GM21717 (cell line): ENCODE measurements around the gene HRC.
"Not testable (repeated sequence)": the region's sequence is repeated elsewhere in the genome, so short reads cannot be mapped to it uniquely, and the experiment has no call there.

Experiments used
- ATAC-seq: cut with Tn5 transposase; IDR thresholded peaks from one replicate; pipeline ENCODE4 v1.9.1; 2021; ENCODE audit warnings: mild to moderate bottlenecking, moderate library complexity; ENCODE audit not compliant: unreplicated experiment

HRC gene

DNA sequence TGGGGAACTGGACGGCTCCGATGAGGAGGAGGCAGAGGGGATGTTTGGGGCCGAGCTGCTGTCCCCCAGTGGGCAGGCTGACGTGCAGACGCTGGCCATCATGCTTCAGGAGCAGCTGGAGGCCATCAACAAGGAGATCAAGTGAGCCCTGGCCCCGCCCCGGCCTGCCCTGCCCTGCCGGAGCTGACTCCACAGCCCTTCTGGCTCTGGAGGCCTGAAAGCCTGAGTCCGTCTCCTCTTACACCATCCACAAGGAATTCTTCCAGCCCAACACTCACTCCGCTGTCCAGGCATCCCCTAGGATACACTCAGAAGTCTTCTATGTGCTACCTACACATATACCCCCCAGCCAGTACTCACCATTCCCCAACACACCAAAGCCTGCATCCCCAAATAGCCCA lies 18.4 kb downstream of the HRC start:
- ATAC-seq, result no peak

DNA sequence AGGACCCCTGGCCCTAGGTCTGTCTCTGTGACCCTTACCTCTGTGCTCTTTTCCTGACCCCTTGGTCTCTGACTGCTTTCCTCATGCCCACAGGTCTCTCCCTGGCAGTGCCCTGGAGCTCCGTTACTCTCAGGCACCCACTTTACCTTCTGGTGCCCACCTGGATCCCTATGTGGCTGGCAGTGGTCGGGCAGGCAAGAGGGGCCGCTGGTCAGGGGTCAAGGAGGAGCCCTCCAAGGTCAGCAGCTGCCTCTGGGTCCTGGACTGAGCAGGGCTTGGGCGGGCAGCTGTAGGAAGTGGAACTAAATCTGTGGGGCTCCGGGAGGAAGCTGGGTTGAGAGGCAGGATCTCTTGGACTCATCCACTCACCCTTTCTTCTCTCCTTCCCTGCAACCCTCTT lies 19.5 kb downstream of the HRC start:
- ATAC-seq, result no peak

DNA sequence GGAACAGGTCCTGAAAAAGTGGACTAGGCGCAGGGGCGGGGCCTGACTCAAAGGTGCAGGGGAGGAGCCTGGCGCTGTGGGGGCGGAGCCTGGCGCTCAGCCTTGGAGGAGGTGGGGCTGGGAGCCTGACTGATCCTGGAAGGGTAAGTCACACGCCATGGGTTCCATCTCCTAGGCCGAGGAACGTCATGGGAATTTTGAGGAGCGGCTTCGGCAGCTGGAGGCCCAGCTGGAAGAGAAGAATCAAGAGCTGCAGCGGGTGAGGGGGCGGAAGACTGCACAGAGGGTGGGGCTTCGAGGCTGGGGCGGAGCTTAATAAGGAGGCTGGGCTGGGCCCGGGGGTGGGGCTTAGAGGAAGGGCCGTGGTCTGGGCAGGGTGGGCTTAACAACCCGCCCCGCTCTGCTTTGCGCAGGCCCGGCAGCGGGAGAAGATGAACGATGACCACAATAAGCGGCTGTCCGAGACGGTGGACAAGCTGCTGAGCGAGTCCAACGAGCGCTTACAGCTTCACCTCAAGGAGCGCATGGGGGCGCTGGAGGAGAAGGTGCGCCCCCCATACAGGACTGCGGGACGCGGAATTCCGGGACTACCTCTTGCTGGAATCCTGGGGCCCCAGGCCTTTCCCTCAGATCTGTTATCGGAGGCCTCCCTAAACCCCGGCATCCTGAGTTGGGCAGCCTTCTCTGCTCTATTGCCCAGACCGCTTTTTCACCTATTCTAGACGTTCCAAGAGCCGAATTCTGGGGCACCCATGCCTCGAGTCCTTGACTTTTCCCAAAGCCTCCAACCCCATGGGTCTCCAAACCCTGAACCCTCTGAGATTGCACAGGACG lies 21.4 kb downstream of the HRC start:
- ATAC-seq, result no peak

DNA sequence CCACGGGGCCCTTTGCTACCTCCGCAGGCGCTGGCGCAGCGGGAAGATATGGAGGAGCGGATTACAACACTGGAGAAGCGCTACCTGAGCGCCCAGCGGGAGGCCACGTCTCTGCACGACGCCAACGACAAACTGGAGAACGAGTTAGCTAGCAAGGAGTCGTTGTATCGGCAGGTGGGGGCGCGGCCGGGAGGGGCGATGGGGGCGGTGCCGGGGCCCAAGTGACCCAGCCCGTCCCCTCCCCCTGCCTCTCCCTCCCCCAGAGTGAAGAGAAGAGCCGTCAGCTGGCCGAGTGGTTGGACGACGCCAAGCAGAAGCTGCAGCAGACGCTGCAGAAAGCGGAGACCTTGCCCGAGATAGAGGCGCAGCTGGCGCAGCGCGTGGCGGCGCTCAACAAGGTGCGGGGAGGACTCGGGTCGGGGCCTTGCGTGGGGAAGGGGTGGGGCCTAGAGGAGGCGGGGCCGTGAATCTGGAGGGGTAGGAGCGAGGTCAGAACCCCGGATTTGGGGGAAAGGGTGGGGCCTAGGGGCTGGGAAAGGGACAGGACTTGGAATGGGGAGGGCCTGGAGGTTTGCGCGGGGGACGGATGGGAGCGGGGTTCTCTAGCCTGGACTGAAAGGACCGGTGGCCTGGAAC lies 22.1 kb downstream of the HRC start:
- no peak for ATAC-seq

DNA sequence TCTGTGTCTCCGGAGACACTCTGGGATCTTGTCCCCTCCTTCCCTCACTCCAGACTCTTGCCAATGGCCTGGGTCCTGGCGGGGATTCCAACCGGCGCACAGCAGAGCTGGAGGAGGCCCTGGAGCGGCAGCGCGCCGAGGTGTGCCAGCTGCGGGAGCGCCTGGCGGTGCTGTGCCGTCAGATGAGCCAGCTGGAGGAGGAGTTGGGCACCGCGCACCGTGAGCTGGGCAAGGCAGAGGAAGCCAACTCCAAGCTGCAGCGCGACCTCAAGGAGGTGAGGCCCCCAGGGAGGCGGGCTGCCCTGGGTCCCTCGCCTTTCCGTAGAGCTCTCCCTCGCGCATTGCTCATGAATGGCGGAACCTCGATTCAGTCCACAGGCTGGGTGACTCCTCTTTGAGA lies 24.9 kb downstream of the HRC start:
- no peak for ATAC-seq

DNA sequence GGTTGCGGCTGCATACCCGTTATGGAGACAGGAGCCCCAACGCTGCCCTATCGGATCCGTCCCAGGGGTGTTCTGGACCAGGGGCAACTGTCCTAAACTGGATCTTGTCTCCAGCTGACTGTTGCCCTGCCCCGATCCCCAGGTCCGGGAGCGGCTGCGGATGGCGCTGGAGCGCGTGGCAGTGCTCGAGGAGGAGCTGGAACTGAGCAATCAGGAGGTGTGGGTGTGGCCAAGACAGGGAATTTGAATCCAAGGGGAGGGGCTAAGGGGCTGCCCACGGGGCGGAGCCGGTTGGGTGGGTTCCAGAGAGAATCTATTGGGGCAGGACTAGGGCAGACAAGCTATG lies 26.0 kb downstream of the HRC start:
- no peak for ATAC-seq

DNA sequence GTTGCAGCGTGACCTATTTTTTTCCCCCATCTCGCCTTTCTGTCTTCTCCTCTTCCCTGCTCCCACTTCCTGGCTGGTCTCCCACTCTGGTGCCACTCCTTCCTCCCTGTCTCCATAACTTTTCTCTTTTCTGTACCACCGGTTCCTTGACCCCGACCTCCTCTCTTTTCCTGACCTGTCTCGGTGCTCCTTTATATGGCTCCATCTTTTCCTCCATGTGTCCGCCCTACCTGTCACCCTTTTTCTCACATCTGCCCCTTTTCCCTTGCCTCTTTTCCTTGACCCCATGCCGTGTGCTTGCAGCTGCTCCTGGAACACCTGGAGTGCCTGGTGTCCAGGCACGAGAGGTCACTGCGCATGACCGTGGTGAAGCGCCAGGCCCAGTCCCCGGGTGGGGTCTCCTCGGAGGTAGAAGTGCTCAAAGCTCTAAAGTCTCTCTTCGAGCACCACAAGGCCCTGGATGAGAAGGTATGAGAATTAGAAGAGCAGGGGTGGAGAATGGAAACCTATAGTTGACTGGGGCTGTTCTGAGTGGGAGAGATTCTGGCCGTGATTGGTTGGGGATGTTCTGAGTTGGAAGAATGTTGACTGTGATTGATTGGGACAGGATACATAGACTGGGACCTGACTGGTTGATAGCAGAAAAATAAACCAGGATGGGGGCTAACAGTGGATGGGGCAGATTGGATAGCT lies 26.5 kb downstream of the HRC start:
- ATAC-seq, result no peak

DNA sequence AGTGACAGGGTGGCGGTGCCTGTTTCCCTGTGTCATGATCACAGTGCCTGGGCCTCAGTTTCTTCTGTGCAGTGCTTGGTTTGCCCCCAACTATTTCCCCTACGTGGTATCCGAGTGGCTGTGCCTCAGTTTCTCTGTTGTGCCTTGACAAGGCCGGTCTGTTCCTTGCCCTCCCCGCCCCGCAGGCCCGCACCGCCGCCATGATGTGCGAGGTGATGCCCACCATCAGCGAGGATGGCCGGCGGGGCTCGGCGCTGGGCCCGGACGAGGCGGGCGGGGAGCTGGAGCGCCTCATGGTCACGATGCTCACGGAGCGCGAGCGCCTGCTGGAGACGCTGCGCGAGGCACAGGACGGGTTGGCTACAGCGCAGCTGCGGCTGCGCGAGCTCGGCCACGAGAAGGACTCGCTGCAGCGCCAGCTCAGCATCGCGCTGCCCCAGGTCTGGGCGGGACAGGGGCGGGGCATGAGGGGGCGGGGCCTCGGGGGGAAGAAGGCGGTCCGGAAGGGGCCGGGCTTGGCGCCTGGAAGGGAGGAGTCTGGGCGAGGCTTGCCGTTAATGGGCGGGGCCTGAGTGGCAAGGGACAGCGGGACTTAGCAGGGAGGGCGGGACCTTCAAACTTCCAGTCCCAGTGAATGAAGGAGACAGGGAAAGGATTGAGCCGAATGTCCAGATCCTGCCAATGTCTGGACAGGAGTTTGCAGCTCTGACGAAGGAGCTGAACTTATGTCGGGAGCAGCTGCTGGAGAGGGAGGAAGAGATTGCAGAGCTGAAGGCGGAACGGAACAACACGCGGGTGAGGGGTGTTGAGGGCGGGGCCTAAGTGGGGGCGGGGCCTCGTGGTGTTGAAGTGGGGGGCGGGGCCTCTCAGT lies 27.3 kb downstream of the HRC start:
- ATAC-seq, result peak; percentile 85

DNA sequence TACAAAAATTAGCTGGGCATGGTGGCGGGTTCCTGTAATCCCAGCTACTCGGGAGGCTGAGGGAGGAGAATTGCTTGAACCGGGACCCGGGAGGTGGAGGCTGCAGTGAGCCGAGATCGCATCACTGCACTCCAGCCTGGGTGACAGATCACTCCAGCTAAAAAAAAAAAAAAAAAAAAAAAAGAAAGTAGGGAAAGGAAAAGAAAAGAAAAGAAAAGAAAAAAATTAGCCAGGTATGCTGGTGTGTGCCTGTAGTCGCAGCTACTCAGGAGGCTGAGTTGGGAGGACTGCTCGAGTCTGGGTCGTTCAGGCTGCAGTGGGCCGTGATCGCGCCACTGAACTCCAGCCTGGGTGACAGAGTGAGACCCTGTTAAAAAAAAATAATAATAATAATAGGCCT lies 28.0 kb downstream of the HRC start:
- ATAC-seq, result not testable (repeated sequence)

DNA sequence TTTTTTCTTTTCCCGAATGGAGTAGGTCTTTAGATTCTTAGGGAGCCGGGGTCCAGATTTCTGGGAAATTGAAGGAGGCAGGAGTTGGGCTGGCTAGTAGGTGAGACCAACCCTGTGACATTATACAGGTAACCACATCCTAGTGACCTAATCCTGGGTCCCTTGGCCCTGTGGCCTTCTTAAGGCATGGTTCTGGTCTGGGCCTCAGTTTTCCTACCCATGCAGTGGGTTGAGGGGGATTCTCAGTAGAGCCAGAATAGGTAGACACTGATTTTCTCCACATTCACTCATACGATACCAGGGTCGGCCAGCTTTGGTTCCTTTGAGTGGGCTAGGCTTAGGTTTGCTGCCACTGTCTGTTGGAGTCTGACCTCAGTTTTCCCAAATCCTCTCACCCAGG lies 28.6 kb downstream of the HRC start:
- ATAC-seq, result no peak

DNA sequence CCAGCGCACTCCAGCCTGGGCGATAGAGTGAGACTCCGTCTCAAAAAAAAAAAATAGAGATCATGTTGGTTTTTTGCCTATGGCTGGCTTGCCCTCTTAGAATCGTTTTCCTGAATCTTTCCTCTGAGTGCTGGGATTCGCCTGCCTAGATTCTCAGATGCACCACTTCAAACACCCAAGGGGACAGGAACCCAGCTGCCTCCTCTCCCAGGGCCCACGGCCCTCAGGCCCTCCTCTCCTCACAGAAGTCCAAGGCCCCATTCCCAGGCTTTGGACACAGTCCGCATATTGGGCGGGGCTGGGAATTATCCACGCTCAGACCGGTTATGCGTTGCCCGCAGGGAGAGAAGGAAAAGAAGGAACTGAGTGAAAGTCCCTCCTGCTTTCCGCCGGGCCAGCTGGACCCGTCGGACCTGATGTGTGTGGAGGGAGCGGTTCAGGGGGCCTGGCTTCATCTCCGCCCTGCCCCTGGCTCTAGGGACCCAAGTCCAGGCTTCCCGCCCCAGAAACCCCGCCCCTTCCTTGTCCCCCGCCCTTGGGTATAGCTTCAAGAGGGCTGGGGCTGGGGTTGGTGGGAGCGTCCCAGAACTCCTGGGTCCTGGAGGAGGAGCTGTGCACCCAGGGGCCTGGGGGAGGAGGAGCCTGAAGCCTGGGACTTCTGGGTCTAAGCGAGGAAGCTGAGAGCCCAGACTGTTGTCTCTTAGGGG lies 30.0 kb downstream of the HRC start:
- ATAC-seq, result no peak

DNA sequence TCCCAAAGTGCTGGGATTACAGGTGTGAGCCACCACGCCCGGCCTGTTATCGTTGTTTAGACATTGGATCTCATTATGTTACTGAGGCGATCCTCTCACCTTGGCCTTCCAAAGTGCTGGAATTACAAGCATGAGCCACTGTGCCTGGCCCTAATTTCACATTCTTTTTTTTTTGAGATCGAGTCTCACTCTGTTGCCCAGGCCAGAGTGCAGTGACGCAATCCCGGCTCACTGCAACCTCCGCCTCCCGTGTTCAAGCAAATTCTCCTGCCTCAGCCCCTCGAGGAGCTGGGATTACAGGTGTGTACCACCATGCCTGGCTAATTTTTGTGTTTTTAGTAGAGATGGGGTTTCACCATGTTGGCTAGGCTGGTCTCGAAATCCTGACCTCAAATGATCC lies 31.9 kb downstream of the HRC start:
- ATAC-seq, result not testable (repeated sequence)

DNA sequence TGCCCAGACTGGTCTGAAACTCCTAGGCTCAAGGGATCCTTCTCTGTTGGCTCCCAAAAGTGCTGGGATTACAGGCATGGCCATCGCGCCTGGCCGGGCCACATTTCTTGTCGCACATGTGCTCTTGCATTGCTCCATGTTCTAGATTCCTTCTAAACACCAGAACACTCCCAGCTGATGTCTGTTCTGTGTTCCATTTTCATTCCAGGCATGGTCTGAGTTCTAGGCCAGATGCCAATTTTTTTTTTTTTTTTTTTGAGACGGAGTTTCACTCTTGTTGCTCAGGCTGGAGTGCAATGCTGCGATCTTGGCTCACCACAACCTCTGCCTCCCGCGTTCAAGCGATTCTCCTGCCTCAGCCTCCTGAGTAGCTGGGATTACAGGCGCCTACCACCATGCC lies 33.4 kb downstream of the HRC start:
- ATAC-seq, result not testable (repeated sequence)

DNA sequence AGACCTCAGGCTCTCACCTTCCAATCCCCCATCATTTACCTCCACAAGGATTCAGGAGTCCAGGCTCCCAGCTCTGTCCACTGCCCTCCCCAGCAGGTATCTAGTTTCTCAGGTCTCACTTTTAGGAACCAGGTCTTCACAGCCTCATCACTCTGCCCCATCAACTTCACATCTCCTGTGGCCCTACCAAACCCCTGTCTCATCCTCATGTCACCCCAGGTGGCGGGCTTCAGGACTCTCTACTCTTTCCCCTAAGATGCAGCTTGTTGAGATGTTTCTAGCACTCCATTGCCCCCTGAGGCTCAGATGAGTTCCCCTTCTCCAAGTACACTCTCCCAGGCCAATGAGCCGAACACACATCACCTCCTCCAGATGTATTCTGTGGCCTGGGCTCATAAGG lies 34.3 kb downstream of the HRC start:
- no peak for ATAC-seq

DNA sequence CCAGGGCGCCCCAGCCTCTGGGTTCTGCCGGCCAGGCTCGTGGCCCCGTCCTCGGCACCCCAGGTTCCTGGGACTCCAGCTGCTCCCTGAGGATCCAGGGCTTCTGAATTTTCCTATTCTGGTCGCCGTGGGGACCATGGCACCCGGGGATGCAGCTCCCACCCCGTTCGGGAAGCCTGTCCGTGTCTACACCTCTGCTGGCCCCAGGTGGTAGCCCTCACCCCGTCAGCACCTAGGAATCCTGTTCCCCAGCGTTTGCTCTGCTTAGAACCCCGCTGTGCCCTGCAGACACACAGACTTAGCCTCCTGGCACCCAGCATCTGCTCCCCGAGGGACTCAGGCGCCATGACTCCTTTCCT lies 34.9 kb downstream of the HRC start:
- ATAC-seq, result no peak

DNA sequence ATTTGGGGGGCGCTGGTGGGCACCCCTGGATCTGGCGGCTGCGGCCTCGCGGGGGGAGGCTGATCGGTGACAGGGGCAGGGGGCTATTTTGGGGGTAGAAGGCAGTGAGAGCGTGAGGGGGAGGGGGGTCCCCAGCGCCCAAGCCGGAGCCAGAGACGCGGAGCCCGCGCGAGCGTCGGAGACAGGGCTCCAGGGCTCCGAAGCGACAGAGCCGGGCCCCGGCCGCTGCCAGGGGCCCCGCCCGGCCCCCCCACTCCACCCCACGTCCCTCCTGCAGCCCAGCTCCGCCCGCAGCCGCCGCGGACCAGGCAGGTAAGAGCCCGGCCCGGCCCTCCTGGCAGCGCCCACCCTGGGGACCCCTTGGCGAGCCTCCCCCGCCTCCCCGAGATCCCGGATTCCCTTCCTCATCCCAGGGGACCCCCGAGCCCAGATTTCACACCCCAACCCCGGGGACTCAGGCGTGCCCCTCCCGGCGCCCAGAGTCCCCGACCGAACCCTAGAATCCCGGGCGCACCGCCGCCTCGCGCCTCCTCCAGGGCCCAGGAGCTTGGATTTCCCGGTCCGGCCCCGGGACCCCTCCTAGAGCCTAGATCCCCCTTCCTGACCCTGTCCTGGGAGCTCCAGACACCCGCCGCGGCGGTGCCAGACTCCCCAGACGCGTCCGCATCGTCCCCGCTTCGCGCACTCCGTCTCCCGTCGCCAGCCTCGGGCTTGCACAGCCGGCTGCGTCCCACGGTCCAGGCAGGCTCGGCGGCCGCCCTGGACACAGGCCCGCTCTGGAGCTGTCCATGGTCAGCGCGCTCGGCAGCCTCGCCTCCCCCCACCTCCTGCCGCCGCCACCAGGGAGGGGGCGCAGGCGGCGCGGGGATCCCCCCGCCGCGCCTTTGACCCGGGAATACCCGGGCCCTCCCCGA lies 35.5 kb downstream of the HRC start, which contains the start of gene PPFIA3:
TSS of gene PPFIA3 (plus strand) at position 134 of the 914 bp plus-strand sequence. CDS start 8,330 bp downstream, outside the sequence.
- ATAC-seq, result no peak

DNA sequence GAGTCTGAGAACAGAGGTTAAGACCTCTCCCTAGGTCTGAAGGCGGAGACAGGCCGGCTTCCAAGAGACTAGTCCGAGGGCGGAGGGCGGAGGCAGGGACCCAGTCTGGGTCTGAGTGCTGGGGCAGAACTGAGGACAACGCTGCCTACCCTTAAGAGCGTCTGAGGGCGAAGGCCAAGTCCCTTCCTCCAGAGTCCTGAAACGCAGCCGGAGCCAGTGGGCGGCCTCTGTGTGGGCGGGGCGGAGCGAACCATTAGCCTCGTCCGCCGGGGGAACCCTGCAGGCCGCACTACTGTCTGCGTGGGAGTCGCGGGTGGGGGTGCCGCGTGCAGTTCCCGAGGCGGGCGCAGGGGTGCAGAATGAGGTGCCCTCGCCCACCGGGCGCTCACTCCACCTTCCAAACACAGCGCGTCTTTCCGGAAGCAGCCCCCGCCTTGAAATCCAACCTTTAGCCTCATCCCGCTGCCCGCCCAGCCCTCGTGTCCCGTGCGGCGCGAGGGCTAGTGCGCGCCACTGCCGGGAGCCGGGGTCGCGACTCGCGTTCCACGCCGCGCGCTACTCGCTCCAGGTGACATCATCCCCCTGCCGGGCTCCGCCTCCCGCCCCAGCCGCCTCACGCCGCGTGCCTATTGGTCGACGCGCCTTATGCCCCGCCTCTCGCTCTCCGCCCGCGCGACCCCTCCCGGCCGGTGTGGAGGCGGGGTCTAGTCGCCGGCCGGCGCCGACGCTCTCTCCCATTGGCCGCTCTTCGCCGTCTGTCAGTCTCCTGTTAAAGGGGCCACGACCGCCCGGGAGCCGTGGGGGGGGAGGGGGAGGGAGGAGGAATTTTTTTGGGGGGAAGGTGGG lies 36.4 kb downstream of the HRC start, which contains the start of gene C19orf73:
TSS of gene C19orf73 (minus strand) at position 579 of the 846 bp plus-strand sequence. CDS start at position 458, 121 bp downstream.
- ATAC-seq, result peak; percentile 71
